ENCODE results near the gene LSM5.

DNA sequence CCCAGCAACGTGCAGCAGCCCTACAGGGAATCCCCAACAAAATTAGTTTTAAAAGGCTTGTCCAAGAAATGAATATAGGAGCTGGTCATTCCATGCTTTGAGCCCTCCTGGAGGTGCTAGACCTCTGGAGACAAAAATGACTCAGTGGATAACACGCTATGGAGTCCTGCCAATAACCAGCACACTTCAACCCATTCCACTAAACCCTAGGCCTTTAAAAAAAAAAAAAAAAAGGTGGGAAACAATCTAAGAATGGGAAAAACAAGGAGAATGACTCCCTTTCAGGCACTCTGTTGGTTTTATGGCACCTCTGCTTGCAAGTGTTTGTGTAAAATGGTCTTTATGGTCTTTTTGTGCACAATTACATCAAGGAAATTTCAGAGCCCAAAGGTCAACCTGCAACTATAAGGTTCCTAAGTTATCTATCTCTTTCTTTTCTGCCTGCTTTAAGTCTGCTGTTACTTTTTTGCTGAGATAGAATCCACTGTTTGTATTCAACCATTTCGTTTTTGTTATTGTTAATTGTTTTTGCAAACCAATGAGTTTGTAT lies 26.4 kb upstream of the LSM5 start:
- TF ChIP-seq CTCF (IDR thresholded peaks at IDR 0.05) (no peak), POLR2A (IDR thresholded peaks at IDR 0.05) (no peak)

Measured in prostate gland (tissue), 2 donors.